Hepatocyte (in vitro differentiated cells): ENCODE results near the gene LSR. TPM values are rescaled to one million over a fixed set of nuclear protein-coding genes. Genes with fewer than 3 reads are reported as not detected.

Experiments used
- DNase-seq: peaks from one replicate; pipeline ENCODE4 v3.0.0-alpha.2; 2016; ENCODE audit warnings: low spot score
- H2AFZ ChIP-seq: fragments of 200-600 bp; sonication (generic); 2 replicates; pipeline ENCODE4 v1.6.0; 2016; ENCODE audit warnings: antibody characterized with exemption, mild to moderate bottlenecking
- H3K27ac ChIP-seq: fragments of 200-600 bp; sonication (generic); 2 replicates; pipeline ENCODE4 v1.5.1; 2016; ENCODE audit warnings: mild to moderate bottlenecking
- H3K27me3 ChIP-seq: fragments of 200-600 bp; sonication (generic); 2 replicates; pipeline ENCODE4 v1.6.1; 2016
- H3K36me3 ChIP-seq: fragments of 200-600 bp; sonication (generic); replicated peaks from 2 replicates; pipeline ENCODE4 v1.5.1; 2016; ENCODE audit warnings: low read depth; ENCODE audit not compliant: insufficient read depth
- H3K4me1 ChIP-seq: fragments of 200-600 bp; sonication (generic); 2 replicates; pipeline ENCODE4 v1.5.1; 2016; ENCODE audit warnings: mild to moderate bottlenecking, moderate library complexity; ENCODE audit not compliant: insufficient read depth
- H3K4me2 ChIP-seq: fragments of 200-600 bp; sonication (generic); 2 replicates; pipeline ENCODE4 v1.6.0; 2016
- H3K4me3 ChIP-seq: fragments of 200-600 bp; sonication (generic); 2 replicates; pipeline ENCODE4 v1.5.1; 2016; ENCODE audit warnings: mild to moderate bottlenecking
- H3K79me2 ChIP-seq: fragments of 200-600 bp; sonication (generic); 2 replicates; pipeline ENCODE4 v1.6.0; 2017; ENCODE audit warnings: mild to moderate bottlenecking
- H3K9me2 ChIP-seq: fragments of 200-600 bp; sonication (generic); replicated peaks from 2 replicates; pipeline ENCODE4 v1.6.0; 2017; ENCODE audit warnings: mild to moderate bottlenecking; ENCODE audit not compliant: insufficient read depth
- H3K9me3 ChIP-seq: fragments of 200-600 bp; sonication (generic); 2 replicates; pipeline ENCODE4 v1.5.1; 2016; ENCODE audit warnings: low read depth, mild to moderate bottlenecking
- H4K20me1 ChIP-seq: fragments of 200-600 bp; sonication (generic); 2 replicates; pipeline ENCODE4 v1.6.0; 2016; ENCODE audit warnings: mild to moderate bottlenecking; ENCODE audit not compliant: insufficient read depth, poor library complexity, severe bottlenecking
- CTCF ChIP-seq: fragments of 200-600 bp; sonication (generic); IDR thresholded peaks from 2 replicates; pipeline ENCODE4 v1.5.1; 2016; ENCODE audit warnings: antibody characterized with exemption, mild to moderate bottlenecking; ENCODE audit not compliant: poor library complexity
- EZH2 ChIP-seq: fragments of 200-600 bp; sonication (generic); IDR thresholded peaks from 2 replicates; pipeline ENCODE4 v1.6.1; 2016; ENCODE audit warnings: antibody characterized with exemption, mild to moderate bottlenecking, borderline replicate concordance
- EZH2phosphoT487 ChIP-seq: fragments of 200-600 bp; sonication (generic); IDR thresholded peaks from one replicate; pipeline ENCODE4 v1.6.1; 2018; ENCODE audit warnings: antibody characterized with exemption, mild to moderate bottlenecking, low read depth, moderate library complexity; ENCODE audit not compliant: unreplicated experiment, severe bottlenecking
- WGBS: methylation state at CpG from one replicate; pipeline ENCODE4 v1.1.6; 2016; ENCODE audit warnings: low lambda C conversion rate; ENCODE audit errors: missing lambda C conversion rate; 5-methylcytosine and 5-hydroxymethylcytosine counted together
- polyA plus RNA-seq: library from polyadenylated mRNA; unstranded; fragments of >200 nt; fragmentation: Nextera tagmentation; extraction: Ambion mirVana; gene quantifications from 2 replicates; pipeline ENCODE4 v1.2.1, GENCODE V29; 2016
- total RNA-seq: library from RNA; depleted of rRNA; stranded (reverse); fragments of >200 nt; gene quantifications from 2 replicates; pipeline ENCODE4 v1.2.3, GENCODE V29; 2014

LSR gene
- total and polyA plus RNA-seq, 2 experiments from 2014 or later: 89.9 to 296 TPM

- 97% methylated on average over 5 of the region's 5 CpGs for WGBS
- H3K4me3 ChIP-seq: no peak overlapping the region
- no peaks in the 10 kb centered on the region for H3K4me1 ChIP-seq
- H3K27ac ChIP-seq: no peak overlapping the region
- peaks cover 2% of the 10 kb centered on the region for H3K27me3 ChIP-seq
- DNase-seq: no peak
- H3K9me2 ChIP-seq: no peaks in the 10 kb centered on the region
- TF ChIP-seq EZH2 (no peak), EZH2phosphoT487 (no peak), CTCF (no peak)
- no peaks in the 10 kb centered on the region for H4K20me1 ChIP-seq
- no peak overlapping the region for H3K4me2 ChIP-seq
- no peak overlapping the region for H2AFZ ChIP-seq
- H3K36me3 ChIP-seq: no peaks in the 10 kb centered on the region
- no peaks in the 10 kb centered on the region for H3K79me2 ChIP-seq
- H3K9me3 ChIP-seq: no peaks in the 10 kb centered on the region
Measured at GRCh38 chr19:35298561-35298972, 49.8 kb downstream of the LSR start.

- WGBS: 87% methylated on average over 23 of the region's 55 CpGs
- no peak overlapping the region for H3K4me2 ChIP-seq
- no peaks in the 10 kb centered on the region for H3K4me1 ChIP-seq
- H3K9me3 ChIP-seq: no peaks in the 10 kb centered on the region
- no peak overlapping the region for H2AFZ ChIP-seq
- no peak for DNase-seq
- H3K27me3 ChIP-seq: no peaks in the 10 kb centered on the region
- no peaks in the 10 kb centered on the region for H4K20me1 ChIP-seq
- H3K4me3 ChIP-seq: no peak overlapping the region
- H3K79me2 ChIP-seq: no peaks in the 10 kb centered on the region
- H3K36me3 ChIP-seq: no peaks in the 10 kb centered on the region
- no peak overlapping the region for H3K27ac ChIP-seq
- no peak for TF ChIP-seq EZH2
- no peak for TF ChIP-seq CTCF
- TF ChIP-seq EZH2phosphoT487: no peak
- H3K9me2 ChIP-seq: no peaks in the 10 kb centered on the region
Measured at GRCh38 chr19:35299523-35300338, 50.9 kb downstream of the LSR start.

GRCh38 chr19:35300339-35300649 is 51.5 kb downstream of the LSR start:
- H2AFZ ChIP-seq: no peak overlapping the region
- no peak overlapping the region for H3K4me2 ChIP-seq
- H3K9me2 ChIP-seq: no peaks in the 10 kb centered on the region
- DNase-seq: no peak
- no peak overlapping the region for H3K27ac ChIP-seq
- H3K36me3 ChIP-seq: no peaks in the 10 kb centered on the region
- H3K4me1 ChIP-seq: no peaks in the 10 kb centered on the region
- TF ChIP-seq EZH2: no peak
- TF ChIP-seq EZH2phosphoT487: no peak
- no peak for TF ChIP-seq CTCF
- no peaks in the 10 kb centered on the region for H3K9me3 ChIP-seq
- H3K4me3 ChIP-seq: no peak overlapping the region
- no peaks in the 10 kb centered on the region for H3K27me3 ChIP-seq
- 91% methylated on average over 9 of the region's 10 CpGs for WGBS
- H3K79me2 ChIP-seq: no peaks in the 10 kb centered on the region
- no peaks in the 10 kb centered on the region for H4K20me1 ChIP-seq
